A549 (cell line): ENCODE data around the gene FOS. TPM values are rescaled to one million over a fixed set of nuclear protein-coding genes. Genes with fewer than 3 reads are reported as not detected.
A peak's percentile ranks its signal among the peaks of the same experiment; 100 is the strongest.
"Not testable (repeated sequence)": the region's sequence is repeated elsewhere in the genome, so short reads cannot be mapped to it uniquely, and the experiment has no call there.

Experiments
- ATAC-seq, 2 experiments: fragments of 200-7000 bp in 1 of 2; fragments of >200 bp in 1 of 2; cut with Nextera tagmentation in 1 of 2; cut with Tn5 transposase in 1 of 2; 3 replicates each; pipeline versions ENCODE4 v1.8.0 to v1.9.1; 2018 to 2020; ENCODE audit warnings: mild to moderate bottlenecking in 1 of 2, moderate library complexity in 1 of 2
- CTCF ChIA-PET: fragments of 300-600 bp; sonication (Branson Sonifier 250); formaldehyde crosslinking; extraction: SDS; loops from one replicate; lab custom pipeline; 2021; ENCODE audit warnings: antibody characterized with exemption, inconsistent platforms; lab: Yijun Ruan, JAX
- POLR2A ChIA-PET: fragments of 350-600 bp; formaldehyde crosslinking; extraction: SDS; loops from one replicate; lab custom pipeline; 2021; ENCODE audit warnings: antibody characterized with exemption, inconsistent platforms; lab: Yijun Ruan, JAX
- DNase-seq, 2 experiments: peaks; one replicate each; pipeline versions ENCODE4 v3.0.0 to v3.0.0-alpha.2; 2011 to 2016; ENCODE audit warnings: low read depth in 1 of 2, low spot score in 1 of 2
- FAIRE-seq: peaks from 2 replicates; lab custom pipeline; 2011; peaks lifted over from hg19 to GRCh38; lab: Jason Lieb, UNC
- H3K27ac ChIP-seq, 2 experiments: fragments of >200 bp; sonication (Bioruptor Twin); formaldehyde crosslinking; 3 replicates each; pipeline ENCODE4 v1.5.1; 2016 to 2017
- H3K4me1 ChIP-seq: fragments of >200 bp; sonication (Bioruptor Twin); formaldehyde crosslinking; 3 replicates; pipeline ENCODE4 v1.6.1; 2016
- H3K4me2 ChIP-seq: fragments of >200 bp; sonication (Bioruptor Twin); formaldehyde crosslinking; 3 replicates; pipeline ENCODE4 v1.6.1; 2016
- H3K4me3 ChIP-seq: fragments of >200 bp; sonication (Bioruptor Twin); formaldehyde crosslinking; 3 replicates; pipeline ENCODE4 v1.5.1; 2016
- H3K9me3 ChIP-seq: fragments of >200 bp; sonication (Bioruptor Twin); formaldehyde crosslinking; 3 replicates; pipeline ENCODE4 v1.6.1; 2016
- CBX8 ChIP-seq: fragments of 200-600 bp; sonication (generic); IDR thresholded peaks from 2 replicates; pipeline ENCODE4 v1.6.1; 2016
- EHF ChIP-seq: fragments of 250-450 bp; sonication (Bioruptor Pico); IDR thresholded peaks from 2 replicates; pipeline ENCODE4 v1.5.0; 2020; ENCODE audit warnings: mild to moderate bottlenecking
- EHMT2 ChIP-seq: fragments of 200-600 bp; sonication (generic); IDR thresholded peaks from 2 replicates; pipeline ENCODE4 v1.6.1; 2016; ENCODE audit warnings: antibody characterized with exemption, low read depth, mild to moderate bottlenecking, moderate library complexity
- EP300 ChIP-seq, 2 experiments: fragments of >200 bp; sonication (Bioruptor Twin); formaldehyde crosslinking; IDR thresholded peaks; 2 replicates in 1 of 2; 3 replicates in 1 of 2; pipeline ENCODE4 v1.6.1; 2016 to 2017
- FOXS1 ChIP-seq: fragments of 250-450 bp; sonication (Bioruptor Pico); IDR thresholded peaks from 2 replicates; pipeline ENCODE4 v1.5.0; 2020; ENCODE audit warnings: mild to moderate bottlenecking, moderate library complexity
- HOXB5 ChIP-seq: fragments of 250-450 bp; sonication (Bioruptor Pico); IDR thresholded peaks from 2 replicates; pipeline ENCODE4 v1.5.0; 2020; ENCODE audit warnings: mild to moderate bottlenecking, moderate library complexity
- KDM1A ChIP-seq: fragments of 200-600 bp; sonication (generic); IDR thresholded peaks from 2 replicates; pipeline ENCODE4 v1.6.1; 2016; ENCODE audit warnings: low read depth, mild to moderate bottlenecking
- KDM5A ChIP-seq: fragments of 200-600 bp; sonication (generic); IDR thresholded peaks from 2 replicates; pipeline ENCODE4 v1.6.1; 2016; ENCODE audit warnings: antibody characterized with exemption, mild to moderate bottlenecking
- MAFK ChIP-seq: fragments of 450-650 bp; IDR thresholded peaks from 2 replicates; pipeline ENCODE4 v1.6.1; 2014; ENCODE audit not compliant: partially characterized antibody
- NFE2L2 ChIP-seq: fragments of 150-350 bp; conservative IDR thresholded peaks from 2 replicates; pipeline ENCODE4 v1.6.1; 2014; ENCODE audit warnings: low read length
- NPAS2 ChIP-seq: fragments of 250-450 bp; sonication (Bioruptor Pico); IDR thresholded peaks from 2 replicates; pipeline ENCODE4 v1.8.0; 2022; ENCODE audit warnings: mild to moderate bottlenecking, moderate library complexity, borderline replicate concordance
- NR3C1 ChIP-seq: fragments of >200 bp; sonication (Bioruptor Twin); formaldehyde crosslinking; IDR thresholded peaks from 3 replicates; pipeline ENCODE4 v1.6.1; 2017
- RFX5 ChIP-seq: fragments of 450-650 bp; IDR thresholded peaks from 2 replicates; pipeline ENCODE4 v1.7.1; 2014; ENCODE audit warnings: antibody characterized with exemption, mild to moderate bottlenecking, moderate library complexity
- SMC3 ChIP-seq: fragments of >200 bp; sonication (Bioruptor Twin); formaldehyde crosslinking; IDR thresholded peaks from 3 replicates; pipeline ENCODE4 v1.6.1; 2018; ENCODE audit warnings: inconsistent platforms
- ZC3H11A ChIP-seq: fragments of 450-650 bp; IDR thresholded peaks from 2 replicates; pipeline ENCODE4 v1.6.1; 2014; ENCODE audit warnings: antibody characterized with exemption, mild to moderate bottlenecking
- ZFP36 ChIP-seq: fragments of 450-650 bp; IDR thresholded peaks from 2 replicates; pipeline ENCODE4 v1.6.1; 2014; ENCODE audit warnings: borderline replicate concordance; ENCODE audit not compliant: partially characterized antibody
- ZSCAN20 ChIP-seq: fragments of 250-450 bp; sonication (Bioruptor Pico); IDR thresholded peaks from 2 replicates; pipeline ENCODE4 v1.8.0; 2022; ENCODE audit warnings: mild to moderate bottlenecking, moderate library complexity
- WGBS: methylation state at CpG from one replicate; pipeline ENCODE4 v1.1.6; 2017; ENCODE audit errors: missing lambda C conversion rate; 5-methylcytosine and 5-hydroxymethylcytosine counted together
- polyA plus RNA-seq, 4 experiments: library from polyadenylated mRNA; depleted of rRNA in 3 of 4; stranded (reverse); fragments of >200 nt; fragmentation: RNase III in 1 of 4; extraction: RNeasy Plus Mini Kit Qiagen cat#74134 plus additional on column Dnase treatment in 1 of 4; gene quantifications; 2 replicates in 3 of 4; 3 replicates in 1 of 4; pipeline ENCODE4 v1.2.3, GENCODE V29; 2011 to 2017
- TF ChIP-seq, protein P1 (sequence below): fragments of 450-650 bp; IDR thresholded peaks from 2 replicates; pipeline ENCODE4 v1.6.1; 2014; ENCODE audit warnings: antibody characterized with exemption
- TF ChIP-seq, protein P2 (sequence below): fragments of 150-350 bp; IDR thresholded peaks from 2 replicates; pipeline ENCODE4 v1.6.1; 2014; ENCODE audit warnings: low read depth, mild to moderate bottlenecking, low read length
- TF ChIP-seq, protein P3 (sequence below): IDR thresholded peaks from 2 replicates; pipeline ENCODE4 v1.6.1; 2012
- TF ChIP-seq, protein P4 (sequence below): IDR thresholded peaks from 2 replicates; pipeline ENCODE4 v1.6.1; 2012; ENCODE audit warnings: low read depth, borderline replicate concordance

Gene FOS
- polyA plus RNA-seq, 2 of the 4 experiments (the other 2 are of a cell fraction) = 4.2 to 256 TPM

DNA sequence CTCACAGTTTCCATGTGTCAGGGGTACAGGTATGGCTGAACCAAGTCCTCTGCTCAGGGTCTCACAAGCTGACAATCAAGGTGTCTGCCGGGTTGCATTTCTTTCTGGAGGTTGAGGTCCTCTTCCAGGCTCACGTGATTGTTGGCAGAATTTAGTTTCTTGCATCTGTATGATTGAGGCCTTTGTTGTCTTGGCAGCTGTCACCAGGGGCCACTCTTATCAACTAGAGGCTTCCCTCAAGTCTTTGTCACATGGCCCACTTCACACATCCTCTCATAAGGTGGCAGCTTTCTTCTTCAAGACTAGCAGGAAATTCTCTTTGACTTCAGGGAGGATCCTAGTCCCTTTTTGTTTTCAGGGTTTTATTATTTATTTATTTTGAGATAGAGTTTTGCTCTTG lies 46.0 kb upstream of the FOS start:
- H3K4me2 ChIP-seq = no peak overlapping the region
- ATAC-seq (no peak), DNase-seq (no peak), FAIRE-seq (no peak)
- H3K4me3 ChIP-seq = no peak overlapping the region
- CTCF ChIA-PET = interaction anchor here (1.3 kb wide), 1 partner anchor 10 kb away, joined by 6 read pairs; no protein-coding TSS in a partner anchor
- H3K27ac ChIP-seq = no peak overlapping the region
- WGBS = 92% methylated on average over 2 of the region's 2 CpGs
- TF ChIP-seq ZFP36 (no peak), MAFK (no peak), NR3C1 (no peak), EHMT2 (no peak)
- TF ChIP-seq, protein P1, sequence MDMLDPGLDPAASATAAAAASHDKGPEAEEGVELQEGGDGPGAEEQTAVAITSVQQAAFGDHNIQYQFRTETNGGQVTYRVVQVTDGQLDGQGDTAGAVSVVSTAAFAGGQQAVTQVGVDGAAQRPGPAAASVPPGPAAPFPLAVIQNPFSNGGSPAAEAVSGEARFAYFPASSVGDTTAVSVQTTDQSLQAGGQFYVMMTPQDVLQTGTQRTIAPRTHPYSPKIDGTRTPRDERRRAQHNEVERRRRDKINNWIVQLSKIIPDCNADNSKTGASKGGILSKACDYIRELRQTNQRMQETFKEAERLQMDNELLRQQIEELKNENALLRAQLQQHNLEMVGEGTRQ = no peak
- TF ChIP-seq, all 56 proteins: peak for 0
- no peaks in the 10 kb centered on the region for H3K9me3 ChIP-seq
- POLR2A ChIA-PET = interaction anchor here (1.2 kb wide), 1 partner anchor 46 kb away, joined by 3 read pairs; the partner anchor contains the start of gene FOS
- peaks cover 16% of the 10 kb centered on the region for H3K4me1 ChIP-seq

DNA sequence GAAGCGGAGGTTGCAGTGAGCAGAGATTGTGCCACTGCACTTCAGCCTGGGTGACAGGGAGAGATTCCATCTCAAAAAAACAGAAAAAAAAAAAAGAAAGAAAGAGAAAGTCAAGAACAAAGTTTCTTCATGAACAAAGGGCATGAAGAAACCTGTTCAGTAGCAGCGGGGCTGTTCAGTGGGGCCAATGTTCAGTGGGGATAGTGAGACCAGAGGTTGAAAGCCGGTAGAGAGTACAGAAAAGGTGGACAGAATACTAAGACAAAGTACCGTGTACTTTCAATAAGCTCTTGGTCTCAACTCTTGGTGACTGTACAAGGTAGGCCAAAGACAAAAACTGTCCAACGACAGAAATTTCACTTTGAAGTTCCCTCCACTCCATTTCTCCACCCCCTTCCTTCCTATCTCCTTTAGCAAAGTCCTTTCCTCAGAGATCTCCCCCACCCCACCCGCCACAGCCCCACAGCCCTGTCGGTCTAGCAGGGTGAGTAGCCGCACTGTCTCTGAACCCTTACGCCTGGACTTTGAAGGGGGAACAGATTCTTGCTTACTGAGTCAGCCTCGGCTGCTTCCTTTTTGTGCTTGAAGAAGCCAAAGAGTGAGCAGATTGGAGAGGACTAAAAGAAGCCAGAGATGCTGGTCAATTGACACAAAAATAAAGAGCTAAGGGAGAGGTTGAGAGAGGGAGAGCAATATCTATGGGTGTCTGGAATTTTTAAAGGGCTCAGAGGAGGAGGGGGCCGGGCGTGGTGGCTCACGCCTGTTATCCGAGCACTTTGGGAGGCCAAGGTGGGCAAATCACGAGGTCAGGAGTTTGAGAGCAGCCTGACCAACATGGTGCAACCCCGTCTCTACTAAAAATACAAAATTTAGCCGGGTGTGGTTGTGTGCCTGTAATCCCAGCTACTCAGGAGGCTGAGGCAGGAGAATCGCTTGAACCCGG lies 44.2 kb upstream of the FOS start:
- H3K27ac ChIP-seq = peak overlapping the region in 1 of 2 experiments; percentile 40; a peak in 2 of 6 replicates
- H3K9me3 ChIP-seq = no peaks in the 10 kb centered on the region
- peak in 1 of 2 experiments; percentile 56; a peak in 3 of 6 replicates for ATAC-seq
- TF ChIP-seq, protein P2, sequence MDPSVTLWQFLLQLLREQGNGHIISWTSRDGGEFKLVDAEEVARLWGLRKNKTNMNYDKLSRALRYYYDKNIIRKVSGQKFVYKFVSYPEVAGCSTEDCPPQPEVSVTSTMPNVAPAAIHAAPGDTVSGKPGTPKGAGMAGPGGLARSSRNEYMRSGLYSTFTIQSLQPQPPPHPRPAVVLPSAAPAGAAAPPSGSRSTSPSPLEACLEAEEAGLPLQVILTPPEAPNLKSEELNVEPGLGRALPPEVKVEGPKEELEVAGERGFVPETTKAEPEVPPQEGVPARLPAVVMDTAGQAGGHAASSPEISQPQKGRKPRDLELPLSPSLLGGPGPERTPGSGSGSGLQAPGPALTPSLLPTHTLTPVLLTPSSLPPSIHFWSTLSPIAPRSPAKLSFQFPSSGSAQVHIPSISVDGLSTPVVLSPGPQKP = no peak
- no peak for TF ChIP-seq ZC3H11A
- no peak for TF ChIP-seq SMC3
- no peak for TF ChIP-seq EHF (CRISPR knock-in tag)
- TF ChIP-seq, protein P3, sequence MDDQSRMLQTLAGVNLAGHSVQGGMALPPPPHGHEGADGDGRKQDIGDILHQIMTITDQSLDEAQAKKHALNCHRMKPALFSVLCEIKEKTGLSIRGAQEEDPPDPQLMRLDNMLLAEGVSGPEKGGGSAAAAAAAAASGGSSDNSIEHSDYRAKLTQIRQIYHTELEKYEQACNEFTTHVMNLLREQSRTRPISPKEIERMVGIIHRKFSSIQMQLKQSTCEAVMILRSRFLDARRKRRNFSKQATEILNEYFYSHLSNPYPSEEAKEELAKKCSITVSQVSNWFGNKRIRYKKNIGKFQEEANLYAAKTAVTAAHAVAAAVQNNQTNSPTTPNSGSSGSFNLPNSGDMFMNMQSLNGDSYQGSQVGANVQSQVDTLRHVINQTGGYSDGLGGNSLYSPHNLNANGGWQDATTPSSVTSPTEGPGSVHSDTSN = no peak
- no peak for TF ChIP-seq HOXB5 (CRISPR knock-in tag)
- no peak for TF ChIP-seq RFX5
- no peak for TF ChIP-seq KDM5A
- no peak for TF ChIP-seq EP300 (IDR thresholded peaks at IDR 0.05)
- DNase-seq = peak in 1 of 2 experiments; percentile 51
- CTCF ChIA-PET = interaction anchor here (0.9 to 1.1 kb wide), 2 partner anchors 36 to 61 kb away, joined by 3 to 5 read pairs; no protein-coding TSS in a partner anchor
- H3K4me3 ChIP-seq = no peak overlapping the region
- H3K4me2 ChIP-seq = peak overlapping the region; percentile 48; the same call in 1 of the 3 replicates
- no peak for FAIRE-seq
- peaks cover 24% of the 10 kb centered on the region for H3K4me1 ChIP-seq
- WGBS = 73% methylated on average over 19 of the region's 19 CpGs
- POLR2A ChIA-PET = no interaction called here

DNA sequence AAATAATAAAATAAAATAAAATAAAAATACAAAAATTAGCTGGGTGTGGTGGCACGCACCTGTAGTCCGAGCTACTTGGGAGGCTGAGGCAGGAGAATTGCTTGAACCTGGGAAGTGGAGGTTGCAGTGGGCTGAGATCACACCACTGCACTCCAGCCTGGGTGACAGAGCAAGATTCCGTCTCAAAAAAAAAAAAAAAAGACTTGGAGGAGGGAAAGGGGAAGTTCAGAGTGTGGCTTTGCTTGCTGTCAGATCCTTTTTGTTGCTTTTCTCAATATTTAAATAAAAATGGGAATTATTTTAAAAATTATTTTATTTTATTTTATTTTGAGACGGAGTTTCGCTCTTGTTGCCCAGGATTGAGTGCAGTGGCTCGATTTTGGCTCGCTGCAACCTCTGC lies 43.4 kb upstream of the FOS start:
- POLR2A ChIA-PET, H3K27ac ChIP-seq: not testable (repeated sequence)

DNA sequence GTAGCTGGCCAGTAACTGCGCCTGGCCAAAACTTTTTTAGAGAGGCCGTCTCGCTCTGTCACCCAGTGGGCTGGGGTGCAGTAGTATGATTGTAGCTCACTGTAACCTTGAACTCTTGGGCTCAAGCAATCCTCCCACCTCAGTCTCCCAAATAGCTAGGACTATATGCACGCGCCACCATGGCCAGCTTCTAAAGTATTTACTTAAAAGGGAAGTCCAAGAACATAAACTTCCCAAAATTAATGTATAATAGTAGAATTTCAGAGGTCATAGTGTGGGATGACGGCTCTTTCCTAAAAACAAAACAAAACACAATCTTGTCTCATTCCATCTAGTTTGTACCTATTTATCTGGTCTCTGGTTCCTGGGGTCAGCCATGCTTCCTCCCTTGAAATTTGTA lies 42.2 kb upstream of the FOS start:
- DNase-seq = no peak
- no peak overlapping the region for H3K4me3 ChIP-seq
- ChIA-PET POLR2A (no interaction called here), CTCF (no interaction called here)
- no peak overlapping the region for H3K27ac ChIP-seq
- no peak for ATAC-seq
- WGBS = 96% methylated on average over 6 of the region's 6 CpGs
- no peak overlapping the region for H3K4me2 ChIP-seq
- no peak for FAIRE-seq
- H3K9me3 ChIP-seq = no peaks in the 10 kb centered on the region
- H3K4me1 ChIP-seq = peaks cover 13% of the 10 kb centered on the region
- no peak for TF ChIP-seq KDM1A
- TF ChIP-seq ZSCAN20 (CRISPR knock-in tag) = no peak
- TF ChIP-seq NPAS2 (CRISPR knock-in tag) = no peak
- no peak for TF ChIP-seq KDM5A
- no peak for TF ChIP-seq NFE2L2
- TF ChIP-seq, protein P4, sequence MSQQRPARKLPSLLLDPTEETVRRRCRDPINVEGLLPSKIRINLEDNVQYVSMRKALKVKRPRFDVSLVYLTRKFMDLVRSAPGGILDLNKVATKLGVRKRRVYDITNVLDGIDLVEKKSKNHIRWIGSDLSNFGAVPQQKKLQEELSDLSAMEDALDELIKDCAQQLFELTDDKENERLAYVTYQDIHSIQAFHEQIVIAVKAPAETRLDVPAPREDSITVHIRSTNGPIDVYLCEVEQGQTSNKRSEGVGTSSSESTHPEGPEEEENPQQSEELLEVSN = no peak
- TF ChIP-seq FOXS1 (CRISPR knock-in tag) = no peak
- TF ChIP-seq, protein P3 = no peak
- TF ChIP-seq CBX8 = no peak

More for the DNA sequence above, 43.4 kb upstream of the FOS start:
- DNase-seq, FAIRE-seq, H3K4me2 ChIP-seq, H3K4me3 ChIP-seq, H3K9me3 ChIP-seq, ATAC-seq: not testable (repeated sequence)
- WGBS = 75% methylated on average over 7 of the region's 7 CpGs
- H3K4me1 ChIP-seq = peaks cover 22% of the 10 kb centered on the region
- CTCF ChIA-PET = interaction anchor here (0.6 to 1.1 kb wide), 2 partner anchors 61 to 554 kb away, joined by 3 to 5 read pairs; no protein-coding TSS in a partner anchor
